ENCODE results near the gene ASB15. TPM values are rescaled to one million over a fixed set of nuclear protein-coding genes. Genes with fewer than 3 reads are reported as not detected.

Gene ASB15
- total RNA-seq, 3 donors from 2014 or later (not counting 1 experiment from before 2014, with no cell fraction given), result not detected

DNA sequence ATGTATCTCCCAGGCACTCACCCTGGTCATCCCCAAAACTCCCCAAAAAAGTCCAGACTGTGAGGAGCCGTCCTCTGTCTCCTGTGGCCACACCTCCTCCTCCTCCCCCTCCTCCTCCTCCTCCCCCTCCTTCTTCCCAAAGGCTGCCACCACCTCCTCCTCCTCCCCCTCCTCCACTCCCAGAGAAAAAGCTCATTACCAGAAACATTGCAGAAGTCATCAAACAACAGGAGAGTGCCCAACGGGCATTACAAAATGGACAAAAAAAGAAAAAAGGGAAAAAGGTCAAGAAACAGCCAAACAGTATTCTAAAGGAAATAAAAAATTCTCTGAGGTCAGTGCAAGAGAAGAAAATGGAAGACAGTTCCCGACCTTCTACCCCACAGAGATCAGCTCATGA lies 61.1 kb downstream of the ASB15 start:
- 68% methylated on average over 3 of the region's 3 CpGs for WGBS (ENCODE audit: insufficient coverage)
- no peak for TF ChIP-seq CTCF (IDR thresholded peaks at IDR 0.05)
- Histone ChIP-seq H3K4me1 (ENCODE audit: control insufficient read depth, insufficient read depth, low read length) (no peaks in the 10 kb centered on the region), H3K36me3 (ENCODE audit: control insufficient read depth, insufficient read depth, low read length) (no peaks in the 10 kb centered on the region), H3K27ac (ENCODE audit: low read length) (no peak overlapping the region), H3K4me3 (ENCODE audit: low read length) (no peak overlapping the region), H3K27me3 (ENCODE audit: control insufficient read depth, insufficient read depth, low read length) (no peaks in the 10 kb centered on the region), H3K9me3 (ENCODE audit: control insufficient read depth, insufficient read depth, low read length) (no peaks in the 10 kb centered on the region)
- H3K4me3 Mint-ChIP-seq, result no peak overlapping the region
- intact Hi-C loops (cut with micrococcal nuclease), result no loop called here
- no peak overlapping the region for H3K27ac Mint-ChIP-seq
- H3K9me3 Mint-ChIP-seq, result no peaks in the 10 kb centered on the region
- no peak for DNase-seq
- peaks cover 12 to 47% of the 10 kb centered on the region in 2 donors for H3K27me3 Mint-ChIP-seq (ENCODE audit: low read depth in 2 of 2)
- ATAC-seq, result no peak
- no peaks in the 10 kb centered on the region for H3K4me1 Mint-ChIP-seq
- no peaks in the 10 kb centered on the region for H3K36me3 Mint-ChIP-seq

DNA sequence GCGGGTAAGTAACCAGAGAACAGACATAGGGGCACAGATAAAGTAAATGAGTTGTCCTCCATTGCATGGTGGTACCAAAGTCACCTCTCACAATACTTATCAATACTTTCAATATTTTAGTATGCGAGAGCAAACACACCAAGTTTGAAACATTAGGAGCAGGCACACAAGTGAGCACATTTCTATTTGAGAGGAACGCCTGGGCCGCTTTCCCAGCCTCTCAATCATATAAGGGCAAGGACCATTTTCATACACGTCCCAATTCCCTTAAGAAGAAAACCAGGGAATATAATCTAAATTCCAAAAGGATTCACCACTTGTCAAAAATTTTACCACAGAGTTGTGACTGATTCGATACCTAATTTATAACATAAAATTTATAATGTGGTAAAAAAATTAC lies 61.6 kb downstream of the ASB15 start:
- intact Hi-C loops (cut with micrococcal nuclease), result no loop called here
- H3K4me1 ChIP-seq (ENCODE audit: control insufficient read depth, insufficient read depth, low read length), result no peaks in the 10 kb centered on the region
- Mint-ChIP-seq H3K27ac (no peak overlapping the region), H3K36me3 (no peaks in the 10 kb centered on the region), H3K4me3 (no peak overlapping the region), H3K9me3 (no peaks in the 10 kb centered on the region), H3K4me1 (no peaks in the 10 kb centered on the region), H3K27me3 (ENCODE audit: low read depth in 2 of 2) (peaks cover 12 to 43% of the 10 kb centered on the region in 2 donors)
- ATAC-seq (no peak), DNase-seq (no peak)
- no peak for TF ChIP-seq CTCF (IDR thresholded peaks at IDR 0.05)
- no peak overlapping the region for H3K4me3 ChIP-seq (ENCODE audit: low read length)
- 89% methylated on average over 4 of the region's 6 CpGs for WGBS (ENCODE audit: insufficient coverage)
- no peak overlapping the region for H3K27ac ChIP-seq (ENCODE audit: low read length)
- H3K27me3 ChIP-seq (ENCODE audit: control insufficient read depth, insufficient read depth, low read length), result no peaks in the 10 kb centered on the region
- H3K9me3 ChIP-seq (ENCODE audit: control insufficient read depth, insufficient read depth, low read length), result no peaks in the 10 kb centered on the region
- no peaks in the 10 kb centered on the region for H3K36me3 ChIP-seq (ENCODE audit: control insufficient read depth, insufficient read depth, low read length)

GRCh38 chr7:123665157-123665556 lies 63.5 kb downstream of the ASB15 start:
- intact Hi-C loops (cut with micrococcal nuclease), result no loop called here
- DNase-seq (no peak), ATAC-seq (no peak)
- H3K36me3 ChIP-seq (ENCODE audit: control insufficient read depth, insufficient read depth, low read length), result no peaks in the 10 kb centered on the region
- no peak overlapping the region for H3K27ac Mint-ChIP-seq
- H3K27ac ChIP-seq (ENCODE audit: low read length), result no peak overlapping the region
- TF ChIP-seq CTCF (IDR thresholded peaks at IDR 0.05), result no peak
- 81% methylated on average over 2 of the region's 2 CpGs for WGBS (ENCODE audit: insufficient coverage)
- H3K27me3 ChIP-seq (ENCODE audit: control insufficient read depth, insufficient read depth, low read length), result no peaks in the 10 kb centered on the region
- no peaks in the 10 kb centered on the region for H3K4me1 Mint-ChIP-seq
- H3K27me3 Mint-ChIP-seq (ENCODE audit: low read depth in 2 of 2), result peaks cover 11 to 31% of the 10 kb centered on the region in 2 donors
- H3K36me3 Mint-ChIP-seq, result no peaks in the 10 kb centered on the region
- no peaks in the 10 kb centered on the region for H3K9me3 ChIP-seq (ENCODE audit: control insufficient read depth, insufficient read depth, low read length)
- no peaks in the 10 kb centered on the region for H3K9me3 Mint-ChIP-seq
- no peaks in the 10 kb centered on the region for H3K4me1 ChIP-seq (ENCODE audit: control insufficient read depth, insufficient read depth, low read length)
- H3K4me3 Mint-ChIP-seq, result no peak overlapping the region
- no peak overlapping the region for H3K4me3 ChIP-seq (ENCODE audit: low read length)

DNA sequence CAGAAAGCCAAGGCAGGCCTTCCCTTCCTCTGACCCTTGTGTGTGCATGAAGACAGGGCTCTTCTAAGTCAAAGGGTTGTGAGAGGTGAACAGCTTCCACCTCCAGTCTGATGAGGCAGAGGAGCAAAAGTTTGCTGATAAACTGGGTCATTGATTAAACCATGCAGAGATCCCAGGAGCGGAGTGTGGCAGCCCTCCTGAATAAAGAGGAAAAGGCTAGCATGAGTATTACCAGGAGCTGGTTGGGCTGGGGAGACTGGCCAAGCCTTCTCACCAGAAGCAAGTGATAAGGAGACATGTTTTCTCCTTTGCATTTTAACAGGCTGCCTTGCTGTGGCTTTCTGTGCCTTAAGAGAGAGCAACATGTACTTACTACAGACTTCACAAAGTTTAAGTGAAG lies 64.3 kb downstream of the ASB15 start:
- 96% methylated on average over 1 of the region's 1 CpG for WGBS (ENCODE audit: insufficient coverage)

More for the DNA sequence above, 64.3 kb downstream of the ASB15 start:
- no peaks in the 10 kb centered on the region for H3K27me3 ChIP-seq (ENCODE audit: control insufficient read depth, insufficient read depth, low read length)
- Mint-ChIP-seq H3K9me3 (no peaks in the 10 kb centered on the region), H3K27me3 (ENCODE audit: low read depth in 2 of 2) (peaks cover 9 to 24% of the 10 kb centered on the region in 2 donors), H3K4me3 (no peak overlapping the region), H3K4me1 (no peaks in the 10 kb centered on the region), H3K36me3 (no peaks in the 10 kb centered on the region), H3K27ac (no peak overlapping the region)
- no peaks in the 10 kb centered on the region for H3K4me1 ChIP-seq (ENCODE audit: control insufficient read depth, insufficient read depth, low read length)
- H3K27ac ChIP-seq (ENCODE audit: low read length), result no peak overlapping the region
- DNase-seq, result no peak
- no peak for TF ChIP-seq CTCF (IDR thresholded peaks at IDR 0.05)
- ATAC-seq, result no peak
- no peaks in the 10 kb centered on the region for H3K36me3 ChIP-seq (ENCODE audit: control insufficient read depth, insufficient read depth, low read length)
- H3K9me3 ChIP-seq (ENCODE audit: control insufficient read depth, insufficient read depth, low read length), result no peaks in the 10 kb centered on the region
- intact Hi-C loops (cut with micrococcal nuclease), result no loop called here
- H3K4me3 ChIP-seq (ENCODE audit: low read length), result no peak overlapping the region
